ENCODE measurements around the gene FAM111B.
A peak's percentile ranks its signal among the peaks of the same experiment; 100 is the strongest.
"Not testable (repeated sequence)": the region's sequence is repeated elsewhere in the genome, so short reads cannot be mapped to it uniquely, and the experiment has no call there.

DNA sequence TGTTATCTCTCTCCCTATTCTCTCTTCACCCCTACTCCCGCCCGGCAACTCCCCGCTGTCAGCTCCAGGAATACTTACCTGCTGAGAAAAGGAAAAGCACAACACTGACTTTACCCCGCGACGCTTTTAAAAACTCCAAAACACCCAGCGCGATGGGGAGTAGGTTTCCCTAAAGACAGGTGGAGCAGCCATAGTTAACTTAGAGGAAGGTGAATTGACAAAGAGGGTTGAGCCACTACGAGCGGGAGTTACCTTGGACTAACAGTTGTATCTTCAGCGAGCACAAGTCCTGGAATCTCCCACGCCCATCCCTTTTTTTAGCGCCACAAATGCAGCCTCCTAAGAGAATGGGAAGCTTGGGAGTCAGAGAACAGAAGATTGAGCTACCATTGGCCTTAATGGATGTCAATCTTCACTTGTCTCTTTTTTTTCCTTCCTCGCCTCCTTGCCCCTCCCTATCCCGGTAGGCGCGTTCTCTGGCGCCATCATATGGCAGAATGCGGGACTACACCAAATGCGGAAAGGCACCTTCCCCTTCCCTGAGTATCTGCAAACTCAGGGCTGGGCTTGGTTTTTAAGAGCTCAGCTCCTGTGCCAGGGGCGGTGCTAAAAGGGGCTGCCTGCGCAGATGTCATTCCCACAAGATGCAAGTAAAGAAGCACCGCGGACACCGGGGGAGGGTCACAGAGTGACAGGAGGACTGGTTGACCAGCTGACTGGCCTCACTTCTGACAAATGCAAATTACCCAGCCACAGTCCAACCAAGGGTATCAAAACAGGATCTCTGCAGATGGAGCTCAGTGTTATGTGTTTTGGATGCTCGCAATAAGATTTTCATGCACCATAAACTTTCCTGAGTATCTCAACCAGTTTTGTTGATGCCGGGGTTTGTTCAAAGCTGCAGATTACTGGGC, 48.7 kb upstream of the FAM111B start:
- TF ChIP-seq, protein P1, sequence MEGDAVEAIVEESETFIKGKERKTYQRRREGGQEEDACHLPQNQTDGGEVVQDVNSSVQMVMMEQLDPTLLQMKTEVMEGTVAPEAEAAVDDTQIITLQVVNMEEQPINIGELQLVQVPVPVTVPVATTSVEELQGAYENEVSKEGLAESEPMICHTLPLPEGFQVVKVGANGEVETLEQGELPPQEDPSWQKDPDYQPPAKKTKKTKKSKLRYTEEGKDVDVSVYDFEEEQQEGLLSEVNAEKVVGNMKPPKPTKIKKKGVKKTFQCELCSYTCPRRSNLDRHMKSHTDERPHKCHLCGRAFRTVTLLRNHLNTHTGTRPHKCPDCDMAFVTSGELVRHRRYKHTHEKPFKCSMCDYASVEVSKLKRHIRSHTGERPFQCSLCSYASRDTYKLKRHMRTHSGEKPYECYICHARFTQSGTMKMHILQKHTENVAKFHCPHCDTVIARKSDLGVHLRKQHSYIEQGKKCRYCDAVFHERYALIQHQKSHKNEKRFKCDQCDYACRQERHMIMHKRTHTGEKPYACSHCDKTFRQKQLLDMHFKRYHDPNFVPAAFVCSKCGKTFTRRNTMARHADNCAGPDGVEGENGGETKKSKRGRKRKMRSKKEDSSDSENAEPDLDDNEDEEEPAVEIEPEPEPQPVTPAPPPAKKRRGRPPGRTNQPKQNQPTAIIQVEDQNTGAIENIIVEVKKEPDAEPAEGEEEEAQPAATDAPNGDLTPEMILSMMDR (IDR thresholded peaks at IDR 0.05; ENCODE audit: low read depth, low read length) = peak; percentile 94
- not testable (repeated sequence) for TF ChIP-seq EZH2phosphoT487 (IDR thresholded peaks at IDR 0.05; ENCODE audit: low read depth)

Data from OCI-LY3 (cell line).